Naive thymus-derived CD4-positive, alpha-beta T cell (primary cell): ENCODE results near the gene COL2A1. TPM values are rescaled to one million over a fixed set of nuclear protein-coding genes. Genes with fewer than 3 reads are reported as not detected.

Experiments used
- ATAC-seq: fragments of 150-1000 bp; cut with Tn5 transposase; 2 replicates; pipeline ENCODE4 v1.10.0; 2021; ENCODE audit warnings: mild to moderate bottlenecking, moderate library complexity
- CTCF ChIA-PET: fragments of 350-600 bp; sonication (Branson Sonifier 250); formaldehyde crosslinking; loops from one replicate; lab custom pipeline; 2021; ENCODE audit warnings: antibody characterized with exemption; lab: Charles Lee
- POLR2A ChIA-PET: fragments of 350-600 bp; sonication (Branson Sonifier 250); formaldehyde crosslinking; loops from one replicate; lab custom pipeline; 2021; ENCODE audit warnings: antibody characterized with exemption, inconsistent platforms; lab: Charles Lee
- DNase-seq, 9 donors: peaks; one replicate each; pipeline versions ENCODE4 v3.0.0 to v3.0.0-alpha.2; 2020 to 2022; ENCODE audit warnings: mixed read lengths in 1 of 9
- H3K27ac ChIP-seq: one replicate; pipeline ENCODE4 v1.7.0; 2013; ENCODE audit warnings: mild to moderate bottlenecking, low read depth, low read length, moderate library complexity
- H3K27me3 ChIP-seq, 2 donors: one replicate each; pipeline ENCODE4 v1.7.0; 2013; ENCODE audit warnings: low read length in 2 of 2, mild to moderate bottlenecking in 2 of 2, moderate library complexity in 2 of 2; ENCODE audit not compliant: control insufficient read depth in 2 of 2, insufficient read depth in 2 of 2
- H3K36me3 ChIP-seq, 3 experiments: 1 replicate in 2 of 3; 2 replicates in 1 of 3; pipeline ENCODE4 v1.7.0; 2013; ENCODE audit warnings: low read length in 3 of 3, mild to moderate bottlenecking in 3 of 3, moderate library complexity in 1 of 3; ENCODE audit not compliant: insufficient read depth in 3 of 3, control insufficient read depth in 2 of 3
- H3K4me1 ChIP-seq, 2 donors: one replicate each; pipeline ENCODE4 v1.7.0; 2013; ENCODE audit warnings: low read length in 2 of 2, mild to moderate bottlenecking in 2 of 2, moderate library complexity in 1 of 2; ENCODE audit not compliant: control insufficient read depth in 2 of 2, insufficient read depth in 2 of 2
- H3K4me3 ChIP-seq: 2 replicates; pipeline ENCODE4 v1.7.0; 2013; ENCODE audit warnings: mild to moderate bottlenecking, low read length
- H3K9me3 ChIP-seq, 3 experiments: 1 replicate in 2 of 3; 2 replicates in 1 of 3; pipeline ENCODE4 v1.7.0; 2013; ENCODE audit warnings: low read length in 3 of 3; ENCODE audit not compliant: control insufficient read depth in 2 of 3
- H3K27ac Mint-ChIP-seq, 9 donors: one replicate each; pipeline ENCODE4 v1.8.0; 2020 to 2022; ENCODE audit warnings: mixed read lengths in 9 of 9, mild to moderate bottlenecking in 8 of 9, moderate library complexity in 5 of 9, inconsistent platforms in 2 of 9
- H3K27me3 Mint-ChIP-seq, 5 donors: one replicate each; pipeline ENCODE4 v1.8.0; 2021 to 2022; ENCODE audit warnings: mixed read lengths in 5 of 5, mild to moderate bottlenecking in 1 of 5
- H3K36me3 Mint-ChIP-seq, 5 donors: one replicate each; pipeline ENCODE4 v1.8.0; 2020 to 2022; ENCODE audit warnings: mixed read lengths in 5 of 5, mild to moderate bottlenecking in 3 of 5, inconsistent platforms in 1 of 5
- H3K4me1 Mint-ChIP-seq, 7 donors: one replicate each; pipeline ENCODE4 v1.8.0; 2020 to 2022; ENCODE audit warnings: mixed read lengths in 7 of 7, mild to moderate bottlenecking in 3 of 7, inconsistent platforms in 1 of 7
- H3K4me3 Mint-ChIP-seq, 10 donors: one replicate each; pipeline ENCODE4 v1.8.0; 2020 to 2022; ENCODE audit warnings: mild to moderate bottlenecking in 10 of 10, mixed read lengths in 10 of 10, moderate library complexity in 6 of 10, inconsistent platforms in 2 of 10
- H3K9me3 Mint-ChIP-seq, 11 donors: one replicate each; pipeline ENCODE4 v1.8.0; 2020 to 2022; ENCODE audit warnings: mixed read lengths in 11 of 11, mild to moderate bottlenecking in 4 of 11, inconsistent platforms in 1 of 11, moderate library complexity in 1 of 11
- intact Hi-C, 2 donors: fragments of 100-400 bp; cut with micrococcal nuclease; formaldehyde crosslinking; loops; one replicate each; pipeline ENCODE4 v1.15.1; 2023
- polyA plus RNA-seq, 2 donors: library from polyadenylated mRNA; unstranded; fragments of 300-500 nt; fragmentation: Illumina TruSeq; gene quantifications; one replicate each; pipeline ENCODE4 v1.2.3, GENCODE V29; 2021
- total RNA-seq, 6 experiments: library from RNA in 5 of 6; stranded (reverse) in 5 of 6; gene quantifications; 1 replicate in 5 of 6; 2 replicates in 1 of 6; pipeline ENCODE4 v1.2.3 and lab custom pipeline; 2021 to 2026

COL2A1 gene
- total RNA-seq (not detected), polyA plus RNA-seq (not detected), total RNA-seq (lab: John Stamatoyannopoulos, UW) (not detected)

GRCh38 chr12:48004053-48004941, at the start of gene COL2A1:
TSS of gene COL2A1 (minus strand) at chr12:48004476. CDS start at chr12:48004321, 155 bp downstream.
- H3K27ac ChIP-seq: no peak within 1 kb of the TSS
- H3K36me3 ChIP-seq: no peaks in the 10 kb centered on the region
- CTCF ChIA-PET: no interaction called here
- Mint-ChIP-seq H3K27me3 (peaks cover 82 to 96% (median 88%) of the 10 kb centered on the region in 5 donors), H3K27ac (no peak within 1 kb of the TSS), H3K4me3 (peak within 1 kb of the TSS; percentile 45 to 90 (median 80)), H3K9me3 (peaks cover 0 to 1% (median 0%) of the 10 kb centered on the region in 11 donors), H3K4me1 (peaks cover 21 to 43% (median 39%) of the 10 kb centered on the region in 7 donors), H3K36me3 (no peaks in the 10 kb centered on the region)
- ATAC-seq: peak; percentile 36
- no peaks in the 10 kb centered on the region for H3K9me3 ChIP-seq
- POLR2A ChIA-PET: interaction anchor here (1.7 kb wide), 1 partner anchor 13 kb away, joined by 5 read pairs; no protein-coding TSS in a partner anchor
- intact Hi-C loops: loop anchor here (5.0 to 10.0 kb wide), 5 partner anchors 42 to 611 kb away; partner anchors contain the start of genes CCDC184 (in 1 of the 2), SENP1 (in 1 of the 2) and TMEM106C (in 1 of the 2)
- peak within 1 kb of the TSS; percentile 58 for H3K4me3 ChIP-seq
- peaks cover 25 to 44% of the 10 kb centered on the region in 2 donors for H3K27me3 ChIP-seq
- H3K4me1 ChIP-seq: peaks cover 34 to 45% of the 10 kb centered on the region in 2 donors
- peak in 4 of 9 donors; percentile 16 to 43 (median 24) for DNase-seq

GRCh38 chr12:48053883-48054282, 49.6 kb upstream of the COL2A1 start:
- Mint-ChIP-seq H3K36me3 (peaks cover 6 to 24% (median 15%) of the 10 kb centered on the region in 5 donors), H3K27ac (no peak overlapping the region), H3K27me3 (no peaks in the 10 kb centered on the region), H3K4me3 (no peak overlapping the region), H3K9me3 (peaks cover 0 to 5% (median 0%) of the 10 kb centered on the region in 11 donors), H3K4me1 (peaks cover 0 to 12% (median 5%) of the 10 kb centered on the region in 7 donors)
- Histone ChIP-seq H3K4me3 (no peak overlapping the region), H3K36me3 (peaks cover 0 to 24% (median 0%) of the 10 kb centered on the region in 3 experiments), H3K27me3 (no peaks in the 10 kb centered on the region), H3K9me3 (no peaks in the 10 kb centered on the region), H3K27ac (no peak overlapping the region), H3K4me1 (no peaks in the 10 kb centered on the region)
- DNase-seq (no peak), ATAC-seq (no peak)
- CTCF ChIA-PET: interaction anchor here (0.6 to 0.8 kb wide), 2 partner anchors 311 to 338 kb away, joined by 3 read pairs; no protein-coding TSS in a partner anchor
- intact Hi-C loops: no loop called here
- POLR2A ChIA-PET: no interaction called here

- CTCF ChIA-PET: interaction anchor here (0.6 kb wide), 2 partner anchors 9 to 337 kb away, joined by 3 to 6 read pairs; no protein-coding TSS in a partner anchor
- no peaks in the 10 kb centered on the region for H3K9me3 Mint-ChIP-seq
- H3K27ac Mint-ChIP-seq: no peak overlapping the region
- Histone ChIP-seq H3K27me3 (no peaks in the 10 kb centered on the region), H3K9me3 (no peaks in the 10 kb centered on the region), H3K4me3 (no peak overlapping the region), H3K36me3 (peaks cover 0 to 28% (median 0%) of the 10 kb centered on the region in 3 experiments), H3K27ac (no peak overlapping the region), H3K4me1 (no peaks in the 10 kb centered on the region)
- POLR2A ChIA-PET: interaction anchor here (0.5 kb wide), 1 partner anchor 344 kb away, joined by 3 read pairs; no protein-coding TSS in a partner anchor
- H3K27me3 Mint-ChIP-seq: no peaks in the 10 kb centered on the region
- intact Hi-C loops: no loop called here
- DNase-seq (no peak), ATAC-seq (no peak)
- peaks cover 0 to 12% (median 5%) of the 10 kb centered on the region in 7 donors for H3K4me1 Mint-ChIP-seq
- H3K4me3 Mint-ChIP-seq: no peak overlapping the region
- H3K36me3 Mint-ChIP-seq: peaks cover under 1 to 18% (median 7%) of the 10 kb centered on the region in 5 donors
Measured at GRCh38 chr12:48053122-48053521, 48.8 kb upstream of the COL2A1 start.

GRCh38 chr12:48051681-48052080, 47.4 kb upstream of the COL2A1 start:
- H3K4me1 ChIP-seq: no peaks in the 10 kb centered on the region
- Mint-ChIP-seq H3K36me3 (peaks cover under 1 to 26% (median 11%) of the 10 kb centered on the region in 5 donors), H3K27me3 (no peaks in the 10 kb centered on the region), H3K4me3 (no peak overlapping the region), H3K27ac (peak overlapping the region in 6 of 9 donors; percentile 13 to 62 (median 39)), H3K9me3 (no peaks in the 10 kb centered on the region), H3K4me1 (peaks cover 0 to 12% (median 5%) of the 10 kb centered on the region in 7 donors)
- H3K9me3 ChIP-seq: no peaks in the 10 kb centered on the region
- ChIA-PET CTCF (interaction anchor here (0.6 to 1.3 kb wide), 2 partner anchors 114 to 1935 kb away, joined by 3 to 4 read pairs; no protein-coding TSS in a partner anchor), POLR2A (interaction anchor here (0.6 to 1.0 kb wide), 2 partner anchors 9 to 25 kb away, joined by 3 read pairs; no protein-coding TSS in a partner anchor)
- no peak overlapping the region for H3K27ac ChIP-seq
- H3K27me3 ChIP-seq: no peaks in the 10 kb centered on the region
- no peak for ATAC-seq
- no peak for DNase-seq
- peaks cover 0 to 42% (median 11%) of the 10 kb centered on the region in 3 experiments for H3K36me3 ChIP-seq
- no peak overlapping the region for H3K4me3 ChIP-seq
- intact Hi-C loops: no loop called here

- H3K27me3 ChIP-seq: no peaks in the 10 kb centered on the region
- ChIA-PET POLR2A (no interaction called here), CTCF (interaction anchor here (0.6 kb wide), 1 partner anchor 212 kb away, joined by 3 read pairs; no protein-coding TSS in a partner anchor)
- H3K9me3 Mint-ChIP-seq: no peaks in the 10 kb centered on the region
- H3K36me3 ChIP-seq: peaks cover 6 to 57% (median 23%) of the 10 kb centered on the region in 3 experiments
- peaks cover 0 to 12% (median 5%) of the 10 kb centered on the region in 7 donors for H3K4me1 Mint-ChIP-seq
- H3K27ac Mint-ChIP-seq: peak overlapping the region in 1 of 9 donors; percentile 39
- H3K27ac ChIP-seq: no peak overlapping the region
- H3K4me3 ChIP-seq: no peak overlapping the region
- H3K4me1 ChIP-seq: no peaks in the 10 kb centered on the region
- no peaks in the 10 kb centered on the region for H3K9me3 ChIP-seq
- no peak for DNase-seq
- H3K36me3 Mint-ChIP-seq: peaks cover 8 to 37% (median 20%) of the 10 kb centered on the region in 5 donors
- intact Hi-C loops: no loop called here
- H3K27me3 Mint-ChIP-seq: no peaks in the 10 kb centered on the region
- no peak for ATAC-seq
- H3K4me3 Mint-ChIP-seq: no peak overlapping the region
Measured at GRCh38 chr12:48050174-48050573, 45.9 kb upstream of the COL2A1 start.

- Histone ChIP-seq H3K36me3 (peaks cover 13 to 65% (median 23%) of the 10 kb centered on the region in 3 experiments), H3K4me3 (no peak overlapping the region), H3K4me1 (no peaks in the 10 kb centered on the region), H3K9me3 (no peaks in the 10 kb centered on the region), H3K27ac (no peak overlapping the region), H3K27me3 (no peaks in the 10 kb centered on the region)
- POLR2A ChIA-PET: no interaction called here
- CTCF ChIA-PET: interaction anchor here (0.7 kb wide), 1 partner anchor 1410 kb away, joined by 3 read pairs; no protein-coding TSS in a partner anchor
- no peaks in the 10 kb centered on the region for H3K4me1 Mint-ChIP-seq
- ATAC-seq: no peak
- H3K36me3 Mint-ChIP-seq: peaks cover 8 to 53% (median 19%) of the 10 kb centered on the region in 5 donors
- intact Hi-C loops: no loop called here
- no peak overlapping the region for H3K4me3 Mint-ChIP-seq
- DNase-seq: no peak
- H3K9me3 Mint-ChIP-seq: no peaks in the 10 kb centered on the region
- H3K27ac Mint-ChIP-seq: no peak overlapping the region
- H3K27me3 Mint-ChIP-seq: no peaks in the 10 kb centered on the region
Measured at GRCh38 chr12:48045965-48046518, 41.8 kb upstream of the COL2A1 start.
